ENCODE results near the gene DOK3.

Gene DOK3

DNA sequence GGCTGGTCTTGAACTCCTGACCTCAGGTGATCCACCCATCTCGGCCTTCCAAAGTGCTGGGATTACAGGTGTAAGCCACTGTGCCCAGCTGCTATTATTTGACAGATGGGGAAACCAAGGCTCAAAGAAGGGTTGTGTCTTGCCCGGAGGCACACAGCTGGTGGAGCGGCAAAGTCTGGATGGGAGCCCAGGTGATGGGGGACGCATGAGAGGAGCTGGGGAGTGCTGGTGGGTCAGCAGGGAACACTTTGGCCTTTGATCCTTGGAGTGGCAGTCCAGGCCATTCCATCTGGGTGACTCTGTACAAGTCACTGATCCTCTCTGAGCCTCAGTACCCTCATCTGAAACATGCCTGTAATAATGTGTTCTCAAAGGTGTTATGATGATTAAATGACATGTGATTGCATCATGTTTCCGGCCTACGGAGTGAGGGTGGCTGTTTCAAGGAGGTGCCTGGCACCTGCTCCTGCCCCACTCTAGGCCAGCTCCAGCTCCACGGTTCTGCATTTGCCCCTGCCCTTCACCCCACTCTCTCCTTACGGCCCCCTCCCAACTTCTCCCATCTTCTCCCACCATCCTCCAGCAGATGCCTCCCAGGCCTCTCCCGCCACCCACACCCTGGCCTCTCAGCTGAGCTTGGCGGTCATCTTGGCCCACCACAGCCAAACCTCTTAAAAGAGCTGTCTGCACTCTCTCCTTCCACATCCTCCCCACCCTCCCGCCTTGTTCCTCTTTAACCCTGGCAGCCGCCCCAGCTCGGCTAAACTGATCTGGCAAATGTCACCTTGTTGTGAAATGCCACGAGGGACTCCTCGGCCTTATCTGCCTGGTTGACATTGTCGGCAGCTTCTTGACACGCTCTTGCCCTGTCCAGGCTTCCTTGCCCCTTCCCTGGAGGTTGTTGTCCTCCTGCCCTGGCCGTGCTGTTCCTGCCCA, 30.6 kb downstream of the DOK3 start:
- no peak for DNase-seq

DNA sequence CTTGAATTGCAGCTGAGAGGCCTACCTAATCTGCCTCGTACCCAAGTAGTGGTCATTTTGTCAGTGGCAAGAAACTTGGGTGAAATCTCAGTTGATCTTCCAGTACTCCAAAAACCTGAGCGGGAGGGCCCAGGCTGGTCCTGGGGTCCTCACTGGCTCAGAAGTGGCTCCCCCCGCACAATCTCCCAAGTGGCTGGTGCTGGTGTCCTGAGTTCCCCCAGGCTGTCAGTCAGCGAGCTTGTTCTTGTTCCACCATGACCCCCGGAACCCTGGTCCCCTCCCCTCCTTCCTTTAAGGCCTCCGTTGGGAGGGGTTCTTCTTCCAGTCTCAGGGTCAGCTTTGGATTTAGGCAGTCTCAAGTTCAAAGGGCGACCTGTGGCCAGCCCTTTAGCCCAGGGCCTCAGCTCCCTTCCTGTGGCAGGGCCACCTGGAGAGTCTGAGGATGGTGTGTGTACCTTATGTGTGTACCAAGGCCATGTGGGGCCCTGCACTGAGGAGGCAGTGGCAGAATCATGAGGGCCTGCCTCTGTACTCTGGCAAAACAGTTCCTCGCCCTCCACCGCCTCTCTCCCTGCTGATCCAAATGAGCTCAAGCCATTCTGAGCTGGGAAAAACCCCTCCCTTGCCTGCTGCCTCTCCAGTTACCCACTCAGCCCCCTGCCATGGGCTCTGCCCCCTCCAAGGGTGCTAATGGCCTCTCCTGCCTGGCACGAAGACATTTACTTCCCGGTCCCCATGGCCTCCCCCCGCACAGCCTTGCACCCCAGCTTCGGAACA, 31.7 kb downstream of the DOK3 start:
- DNase-seq, result no peak

DNA sequence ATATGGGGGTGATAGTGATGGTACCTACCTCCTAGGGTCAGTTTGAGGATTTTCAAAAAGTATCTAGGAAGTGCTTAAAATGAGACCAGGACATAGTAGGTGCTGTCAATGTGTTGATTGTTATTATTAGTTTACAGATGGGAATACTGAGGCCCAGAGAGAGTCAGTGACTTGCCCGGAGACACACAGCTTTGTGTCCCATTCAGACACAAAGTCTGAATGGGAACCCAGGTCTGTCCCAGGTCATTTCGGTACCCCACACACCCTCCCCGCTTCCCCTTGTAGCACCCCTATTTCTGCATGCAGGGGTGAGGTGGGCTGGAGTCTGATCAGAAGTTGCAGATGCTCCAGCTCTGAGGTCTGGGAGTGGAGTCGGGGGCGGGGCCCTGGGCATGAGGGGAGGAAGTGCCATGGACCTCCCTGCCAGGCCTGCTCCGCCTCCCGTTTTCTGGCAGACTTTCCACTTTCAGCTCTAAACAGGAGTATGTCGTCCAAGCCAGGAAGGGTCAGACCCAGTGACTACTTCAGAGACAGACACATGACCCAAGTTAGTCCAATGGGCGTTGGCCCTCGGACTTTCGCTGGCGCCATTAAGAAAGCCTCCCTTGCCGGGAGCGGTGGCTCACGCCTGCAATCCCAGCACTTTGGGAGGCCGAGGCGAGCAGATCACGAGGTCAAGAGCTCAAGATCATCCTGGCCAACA, 32.9 kb downstream of the DOK3 start:
- no peak for DNase-seq

DNA sequence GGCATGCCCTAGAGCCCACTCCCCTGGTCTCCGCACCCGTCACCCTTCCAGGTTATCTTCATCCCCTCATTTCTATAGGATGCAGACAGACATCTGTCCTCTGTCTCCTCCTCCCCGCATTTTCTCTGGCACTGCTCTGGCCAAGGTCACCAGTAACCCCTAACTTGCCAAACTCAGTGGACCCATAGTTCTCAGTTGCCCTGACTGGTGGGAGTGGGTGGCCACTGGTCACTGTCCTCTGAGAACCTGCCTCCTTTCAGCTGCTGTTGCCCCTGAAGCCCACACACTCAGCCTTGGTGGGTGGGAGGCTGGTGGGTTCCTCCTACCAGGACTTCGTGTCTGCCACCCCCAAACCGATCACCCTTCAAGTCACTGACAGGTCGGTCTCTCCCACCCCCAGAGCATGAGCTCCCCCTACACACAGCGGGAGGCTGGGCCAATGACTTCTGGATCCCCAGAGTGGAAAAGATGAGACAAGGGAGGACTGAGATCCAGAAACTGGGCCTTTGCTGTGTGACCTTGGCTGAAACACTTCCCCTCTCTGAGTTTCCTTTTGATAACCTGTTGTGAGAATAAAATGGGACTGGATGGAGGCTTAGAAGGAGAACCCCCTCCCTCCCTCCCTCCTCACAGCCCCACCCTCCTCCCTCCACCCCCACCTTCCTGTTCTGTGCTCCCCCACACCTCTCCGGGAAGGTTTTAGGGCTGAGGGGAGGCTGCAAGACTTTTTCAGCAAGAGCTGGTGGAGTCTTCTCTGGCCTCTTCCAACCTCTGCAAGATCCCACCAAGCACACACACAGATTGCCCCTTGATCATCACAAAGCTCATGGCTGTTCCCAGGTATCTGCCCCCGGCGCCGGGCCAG, 33.8 kb downstream of the DOK3 start:
- DNase-seq, result no peak

DNA sequence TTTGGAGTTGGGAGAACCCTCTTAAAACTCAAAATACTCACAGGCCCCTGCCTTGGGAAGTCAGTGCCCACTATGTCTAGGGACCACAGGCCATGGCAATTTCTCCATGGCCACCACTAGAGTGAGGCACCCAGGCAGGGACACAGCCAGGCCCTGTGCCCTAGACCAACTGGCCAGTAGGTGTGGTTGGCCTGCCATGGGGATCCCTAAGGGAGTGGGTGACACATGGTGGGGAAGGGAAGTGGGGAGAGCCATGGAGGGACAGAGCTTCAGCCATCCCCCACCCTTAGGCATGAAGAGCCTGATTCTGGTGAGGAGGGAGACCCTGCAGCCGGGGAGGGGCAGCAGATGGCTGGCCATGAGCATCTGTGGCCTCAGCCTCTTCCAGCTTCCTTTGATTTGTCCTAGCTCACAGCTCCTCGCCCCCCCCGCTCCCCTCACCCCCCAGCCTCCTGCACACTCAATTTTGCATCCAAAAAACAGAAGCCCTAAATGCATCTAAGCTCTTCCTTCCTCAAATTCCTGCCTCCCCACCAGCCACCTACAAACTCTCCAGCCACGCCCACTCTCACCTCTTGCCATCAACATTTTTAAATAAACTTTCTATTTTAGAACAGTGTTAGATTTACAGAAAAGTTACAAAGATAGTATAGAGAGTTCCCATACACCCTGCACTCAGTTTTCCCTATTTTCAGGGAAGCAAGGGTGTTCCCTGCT, 34.6 kb downstream of the DOK3 start:
- DNase-seq, result peak; percentile 47

DNA sequence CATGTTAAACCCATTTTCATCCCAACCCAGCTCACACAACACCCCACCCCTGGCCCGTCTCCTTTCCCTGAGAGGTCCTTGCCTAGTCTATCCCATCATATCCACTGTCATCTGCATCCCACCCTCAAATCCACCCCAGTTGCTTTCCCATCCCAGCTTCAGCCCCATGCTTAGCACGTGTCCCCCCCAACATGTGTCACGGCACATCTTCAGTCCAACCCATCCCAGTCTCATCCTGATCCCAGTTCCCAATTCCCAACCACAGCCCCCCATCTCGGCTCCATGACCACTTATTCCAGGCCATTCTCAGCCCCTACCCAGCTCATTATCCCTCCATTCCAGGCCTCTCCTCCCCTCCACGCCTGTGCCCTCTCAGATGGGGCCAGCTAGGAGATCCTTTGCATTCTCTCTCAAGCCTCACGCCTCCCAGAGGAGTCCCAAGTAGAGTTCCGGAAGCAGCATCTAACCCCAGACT, 35.6 kb downstream of the DOK3 start:
- peak; percentile 56 for DNase-seq

DNA sequence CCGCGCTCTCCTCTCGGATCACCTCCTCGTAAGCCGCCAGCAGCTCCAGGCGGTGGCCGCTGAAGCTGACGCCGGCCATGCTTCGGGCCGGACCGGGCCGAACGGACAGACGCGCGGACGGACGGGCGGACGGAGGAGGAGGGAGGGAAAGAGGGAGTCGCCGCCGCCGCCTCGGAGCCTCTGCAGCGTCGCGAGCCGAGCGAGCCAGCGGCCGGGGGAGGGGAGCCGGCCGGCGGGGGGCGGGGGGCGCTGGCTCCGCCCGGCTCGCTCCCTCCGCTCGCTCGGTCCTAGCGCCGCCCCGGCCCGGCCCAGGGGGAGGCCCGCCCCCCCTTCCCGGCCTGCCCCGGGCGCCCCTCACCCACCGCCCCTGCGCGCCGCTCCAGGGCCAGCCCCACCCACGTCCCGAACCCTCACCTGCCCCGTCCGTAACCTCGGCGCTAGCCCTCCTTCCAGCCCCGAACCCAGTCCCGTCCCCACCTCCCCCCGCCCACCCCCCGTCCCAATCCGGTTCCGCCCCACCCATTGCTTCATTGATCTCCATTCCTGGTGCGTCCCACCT, 36.1 kb downstream of the DOK3 start, which contains the start of gene DBN1:
Gene DBN1, minus strand, starts transcription at position 192 of the 559 bp plus-strand sequence. Its CDS starts 113 bp downstream, at position 79.
- DNase-seq, result peak; percentile 89

DNA sequence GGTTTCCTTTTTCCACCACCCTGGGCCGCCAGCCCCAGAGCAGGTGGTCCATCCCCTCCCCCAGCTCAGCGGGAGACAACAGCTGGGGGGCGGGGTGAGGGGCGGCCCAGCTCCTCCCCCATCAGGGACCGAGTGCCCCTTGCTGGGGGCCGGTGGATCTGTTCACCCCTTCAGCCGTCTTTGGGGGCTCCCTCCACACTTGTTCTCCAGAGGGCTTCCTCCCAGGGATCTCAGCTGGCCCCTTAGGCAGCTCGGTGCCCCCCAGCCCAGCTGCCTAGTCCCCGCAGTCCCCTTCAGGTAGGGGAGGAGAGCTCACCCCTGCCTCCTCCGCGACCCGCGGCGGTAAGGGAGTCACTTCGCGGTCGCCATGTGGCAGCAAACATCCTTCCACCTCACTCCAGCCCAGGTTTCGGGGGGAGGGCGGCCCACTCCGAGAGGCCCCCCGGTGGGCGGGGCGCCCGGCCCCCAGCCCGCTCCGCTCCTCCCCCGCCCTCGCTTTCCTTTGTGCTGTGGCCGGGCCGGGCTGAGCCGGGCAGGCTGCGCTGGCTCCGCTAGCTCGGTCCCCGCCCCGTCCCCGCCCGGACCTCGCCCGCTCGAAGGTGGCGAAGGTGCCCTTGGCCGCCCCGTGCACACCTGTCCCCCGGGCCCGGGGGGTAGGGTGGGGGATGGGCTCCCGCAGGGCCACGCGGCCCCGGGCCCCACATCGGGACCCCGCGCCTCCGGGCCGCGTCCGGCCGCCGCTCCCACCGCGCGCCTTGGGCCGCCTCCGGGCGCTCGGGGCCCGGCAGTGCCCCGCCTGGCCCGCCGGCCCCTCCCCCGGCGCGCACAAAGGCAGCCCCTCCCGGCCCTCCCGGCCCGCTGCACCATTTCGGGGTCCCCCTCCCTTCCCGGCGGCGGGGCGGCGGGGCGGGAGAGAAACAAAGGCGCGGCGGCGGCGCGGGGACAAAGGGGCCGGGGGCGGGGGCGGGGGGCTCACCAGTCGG, 36.9 kb downstream of the DOK3 start:
- DNase-seq, result peak; percentile 84

DNA sequence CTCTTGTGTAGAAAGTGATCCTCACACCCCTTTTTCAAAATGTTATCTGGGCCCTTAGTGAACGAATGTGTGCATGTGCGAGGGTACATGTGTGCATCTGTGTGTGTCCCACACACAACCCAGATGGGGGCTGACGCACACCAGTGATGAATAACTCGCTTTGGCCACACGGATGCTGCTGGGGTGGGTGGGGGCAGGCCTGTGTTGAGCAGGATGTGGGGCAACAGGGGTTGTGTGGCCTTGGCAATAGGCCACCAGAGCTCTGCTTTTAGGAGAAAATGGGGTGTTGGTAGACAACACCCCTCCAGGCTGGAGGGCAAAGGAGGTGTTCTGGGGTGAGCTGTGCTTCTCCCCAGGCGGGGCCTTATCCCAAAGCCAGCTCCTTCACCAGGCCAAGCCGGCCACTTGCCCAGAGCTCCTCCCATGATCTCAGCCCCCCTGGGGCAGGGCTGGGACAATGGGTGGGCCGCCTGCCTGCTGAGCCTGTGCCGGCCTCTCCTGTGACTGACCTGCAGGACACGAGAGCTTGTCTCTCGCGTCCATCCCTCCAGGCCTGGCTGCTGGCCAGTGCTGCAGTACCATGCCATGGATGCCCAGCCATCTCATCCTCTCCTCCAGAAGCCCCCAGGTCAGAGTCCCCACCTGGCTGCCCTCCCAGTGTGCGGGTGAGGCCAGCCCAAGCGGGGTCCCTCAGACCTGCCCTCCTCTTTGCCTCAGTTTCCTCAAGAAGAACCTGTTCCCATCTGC, 37.8 kb downstream of the DOK3 start:
- no peak for DNase-seq

DNA sequence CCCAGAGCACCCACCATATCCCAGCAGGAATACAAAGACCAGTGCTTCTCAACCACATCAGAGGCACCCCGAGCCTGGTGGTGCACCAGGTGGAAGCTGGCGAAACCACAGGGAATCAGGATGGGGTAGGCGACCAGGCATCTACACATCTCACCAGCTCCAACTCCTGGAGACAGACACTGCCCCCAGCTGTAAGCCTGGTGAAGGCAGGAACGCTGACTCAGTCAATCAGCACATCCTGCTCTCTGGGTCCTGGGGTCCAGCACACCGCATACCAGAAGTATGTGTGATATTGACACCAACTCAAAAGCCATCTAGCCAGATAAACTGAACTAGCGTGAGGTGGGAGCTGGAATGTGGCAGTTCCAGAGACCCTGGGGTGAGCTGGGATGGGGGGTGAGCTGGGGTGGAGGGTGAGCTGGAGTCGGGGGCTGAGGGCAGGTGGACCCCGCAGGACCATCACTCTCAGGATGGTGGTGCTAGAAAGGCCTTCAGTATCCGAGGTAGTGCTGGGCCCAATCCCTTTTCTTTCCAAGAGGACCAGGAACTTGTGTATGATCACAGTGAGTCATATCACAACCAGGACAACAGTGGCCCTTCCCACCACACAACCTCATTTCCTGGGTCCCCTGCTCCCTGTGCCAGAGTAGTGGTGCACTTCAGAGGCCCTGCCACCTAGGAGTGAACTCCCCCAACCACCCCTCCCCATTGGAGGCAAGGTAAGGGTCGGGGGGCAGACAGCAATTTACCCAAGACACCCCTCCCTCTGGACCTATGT, 38.7 kb downstream of the DOK3 start:
- no peak for DNase-seq

DNA sequence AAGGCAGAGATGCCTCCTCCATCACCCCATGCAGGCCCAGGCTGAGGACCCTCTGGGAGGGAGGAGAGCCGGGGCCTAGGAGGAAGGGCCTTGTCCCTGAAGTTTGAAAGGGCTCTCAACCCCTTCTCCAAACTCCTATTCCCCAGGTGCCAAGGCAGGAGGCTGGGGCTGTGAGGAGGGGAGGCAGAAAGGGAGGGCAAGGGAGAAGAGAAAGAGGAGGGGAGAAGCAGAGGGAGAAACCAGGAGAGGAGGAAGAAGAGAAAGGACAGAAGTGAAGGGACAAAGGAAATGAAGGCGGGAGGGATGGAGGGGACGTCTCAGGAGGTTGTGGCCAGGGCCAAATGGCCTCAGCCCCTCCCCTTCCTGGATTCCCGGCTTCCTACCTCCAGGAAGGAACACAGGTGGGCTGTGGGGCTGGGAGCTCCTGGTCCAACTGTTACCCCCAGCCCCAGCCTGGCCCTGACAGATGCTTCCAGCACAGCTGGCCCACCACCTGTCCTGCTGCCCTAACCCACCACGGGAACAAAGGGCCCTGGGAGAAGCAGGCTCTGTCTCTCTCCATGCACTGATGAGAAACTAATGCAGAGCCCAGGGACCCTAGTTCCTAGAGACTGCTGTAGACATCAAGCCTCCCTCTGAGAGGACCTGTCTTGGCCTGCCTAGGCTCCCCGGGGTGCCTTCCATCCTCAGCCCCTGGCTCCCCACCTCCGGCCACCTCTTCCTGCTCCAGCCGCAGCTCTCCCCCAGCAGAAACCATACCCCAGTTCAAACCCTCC, 39.7 kb downstream of the DOK3 start:
- DNase-seq, result peak; percentile 34

DNA sequence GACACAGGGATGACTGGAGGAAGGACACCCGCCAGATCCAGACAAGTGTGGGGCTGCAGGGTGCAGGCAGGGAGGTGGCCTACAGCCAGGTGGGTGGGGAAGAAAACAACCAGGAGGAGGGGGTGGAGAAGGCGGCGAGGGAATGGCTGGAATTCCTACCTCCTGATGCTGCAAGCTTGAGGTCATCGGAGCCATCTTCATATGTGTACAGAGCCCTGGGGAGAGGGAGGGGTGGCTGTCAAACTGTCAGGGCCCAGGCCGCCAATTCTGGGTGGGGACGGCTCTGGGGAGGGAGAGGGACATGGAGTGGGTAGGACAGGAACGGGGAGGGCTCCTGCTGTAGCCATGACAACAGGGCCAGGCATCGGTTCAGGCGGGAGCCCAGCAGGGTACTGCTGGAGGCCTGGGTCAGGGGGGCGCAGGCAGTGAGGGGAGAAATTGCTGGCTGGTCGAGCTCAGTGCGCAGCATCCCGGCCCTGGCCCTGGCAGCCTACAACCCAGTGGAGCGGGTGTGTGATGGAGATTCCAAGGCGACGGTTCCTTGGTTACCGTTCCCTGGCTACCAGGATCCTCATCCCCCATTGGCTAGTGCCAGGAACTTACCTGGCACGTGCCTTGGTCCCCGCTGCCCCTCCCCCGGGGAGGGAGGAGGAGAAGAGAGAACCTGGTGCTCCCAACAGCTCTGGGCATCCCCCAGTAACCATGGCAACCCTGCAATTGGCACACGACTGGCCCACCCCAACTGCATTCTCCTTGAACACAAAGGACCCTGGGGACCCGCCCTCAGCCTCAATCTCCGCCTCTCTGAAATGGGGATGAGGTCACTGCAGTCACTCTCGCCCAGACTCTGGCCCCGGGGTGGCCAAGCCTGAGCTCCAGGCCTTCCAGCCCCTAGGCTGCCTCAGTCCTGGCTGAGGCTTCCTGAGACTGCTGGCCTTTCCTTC, 40.7 kb downstream of the DOK3 start:
- DNase-seq, result peak; percentile 74

DNA sequence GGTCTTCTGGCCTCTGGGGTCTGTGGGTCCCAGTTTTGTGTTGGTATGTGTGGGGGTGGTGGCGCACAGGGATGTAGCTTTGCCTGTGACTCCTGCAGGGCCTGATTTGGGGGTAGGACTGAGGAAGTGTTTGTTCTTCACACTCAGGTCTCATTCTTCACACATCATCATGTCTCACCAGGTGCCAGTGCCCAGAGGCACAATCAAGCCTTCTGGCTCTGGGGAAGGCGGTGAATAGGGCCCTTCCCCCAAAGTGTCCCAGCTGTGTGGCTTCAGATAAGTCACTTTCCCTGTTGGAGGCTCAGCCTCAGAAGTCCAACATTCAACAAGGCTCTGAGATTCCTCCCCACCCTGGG, 41.3 kb downstream of the DOK3 start:
- DNase-seq, result no peak

DNA sequence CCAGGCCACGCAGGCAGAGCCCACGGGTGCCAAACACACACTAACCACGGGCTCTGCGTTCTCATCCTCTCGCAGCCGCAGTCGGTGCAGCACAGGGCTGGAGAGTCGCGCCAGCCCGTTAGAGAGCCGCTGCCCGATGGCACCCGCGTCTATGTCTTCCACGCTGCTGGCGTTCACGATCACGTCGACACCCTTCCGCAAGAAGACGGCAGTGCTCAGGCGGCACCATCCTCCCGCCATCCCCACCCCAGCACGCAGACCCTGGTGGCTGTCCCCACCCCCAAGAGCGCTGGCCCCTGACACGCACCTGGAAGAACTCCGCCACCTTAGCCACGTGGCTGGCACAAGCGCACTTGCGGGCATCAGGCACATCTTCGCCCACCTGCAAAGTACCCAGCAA, 42.2 kb downstream of the DOK3 start:
- no peak for DNase-seq

DNA sequence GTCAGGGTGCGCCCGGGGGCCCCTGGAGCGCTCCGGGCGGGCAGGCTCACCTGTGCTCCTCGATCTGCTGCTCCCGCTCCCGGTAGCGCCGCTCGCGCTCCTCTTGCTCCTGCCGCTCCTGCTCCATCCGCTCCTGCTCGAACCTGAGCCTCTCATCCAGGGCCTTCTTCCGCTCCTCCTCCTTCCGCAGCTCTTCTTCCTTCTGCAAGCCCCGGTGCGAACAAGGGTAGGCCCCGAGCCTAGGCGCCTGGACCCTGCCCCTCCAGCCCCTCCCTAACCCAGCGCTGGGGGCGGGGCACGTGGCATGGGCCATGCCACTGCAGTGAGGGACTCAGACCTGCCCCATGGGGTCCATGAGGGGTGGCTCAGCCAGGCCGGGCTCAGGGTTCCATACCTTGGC, 42.8 kb downstream of the DOK3 start:
- no peak for DNase-seq

DNA sequence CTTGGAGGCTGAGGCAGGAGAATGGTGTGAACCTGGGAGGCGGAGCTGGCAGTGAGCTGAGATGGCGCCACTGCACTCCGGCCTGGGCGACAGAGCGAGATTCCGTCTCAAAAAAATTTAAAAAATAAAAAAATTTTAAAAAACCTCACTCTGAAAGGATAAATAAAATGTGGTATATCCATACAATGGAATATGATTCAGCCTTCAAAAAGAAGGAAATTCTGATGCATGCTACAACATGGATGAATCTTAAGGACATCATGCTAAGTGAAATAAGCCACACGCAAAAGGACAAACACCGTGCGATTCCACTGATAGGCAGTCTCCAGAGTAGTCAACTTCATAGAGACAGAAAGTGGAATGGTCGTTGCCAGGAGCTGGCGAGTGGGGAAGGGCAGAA, 44.6 kb downstream of the DOK3 start:
- DNase-seq, result no peak

Measured in eye (tissue), 1 donor.